HG02623 (cell line): ENCODE measurements around the gene KCNIP4.
"Not testable (repeated sequence)": the region's sequence is repeated elsewhere in the genome, so short reads cannot be mapped to it uniquely, and the experiment has no call there.

ENCODE experiments used
- ATAC-seq: cut with Tn5 transposase; IDR thresholded peaks from one replicate; pipeline ENCODE4 v1.9.1; 2021; ENCODE audit warnings: moderate library complexity; ENCODE audit not compliant: unreplicated experiment

Gene KCNIP4

GRCh38 chr4:21380861-21381260, 567.7 kb downstream of the KCNIP4 start:
- no peak for ATAC-seq

- no peak for ATAC-seq
Observed at GRCh38 chr4:21377046-21377445, 571.5 kb downstream of the KCNIP4 start.

- no peak for ATAC-seq
Observed at GRCh38 chr4:21376176-21376575, 572.4 kb downstream of the KCNIP4 start.

- no peak for ATAC-seq
Observed at GRCh38 chr4:21374641-21375368, 573.8 kb downstream of the KCNIP4 start.

GRCh38 chr4:21367567-21367966, 581.0 kb downstream of the KCNIP4 start:
- ATAC-seq = no peak

GRCh38 chr4:21366840-21367239, 581.7 kb downstream of the KCNIP4 start:
- ATAC-seq = no peak

GRCh38 chr4:21366312-21366711, 582.3 kb downstream of the KCNIP4 start:
- ATAC-seq = no peak

GRCh38 chr4:21363701-21364100, 584.9 kb downstream of the KCNIP4 start:
- no peak for ATAC-seq

- ATAC-seq = not testable (repeated sequence)
Observed at GRCh38 chr4:21352354-21352753, 596.2 kb downstream of the KCNIP4 start.

GRCh38 chr4:21347142-21347541, 601.4 kb downstream of the KCNIP4 start:
- ATAC-seq = no peak

GRCh38 chr4:21327976-21328700, 620.4 kb downstream of the KCNIP4 start:
- no peak for ATAC-seq

- ATAC-seq = no peak
Observed at GRCh38 chr4:21320034-21320433, 628.5 kb downstream of the KCNIP4 start.

GRCh38 chr4:21307709-21308108, 640.9 kb downstream of the KCNIP4 start:
- no peak for ATAC-seq

GRCh38 chr4:21304540-21304887, 644.1 kb downstream of the KCNIP4 start:
- ATAC-seq = no peak

GRCh38 chr4:21290562-21290961, 658.0 kb downstream of the KCNIP4 start:
- ATAC-seq = peak; percentile 81

GRCh38 chr4:21276046-21276445, 672.5 kb downstream of the KCNIP4 start:
- ATAC-seq = no peak

GRCh38 chr4:21271439-21272052, 677.0 kb downstream of the KCNIP4 start:
- ATAC-seq = no peak

GRCh38 chr4:21248331-21248730, 700.2 kb downstream of the KCNIP4 start:
- no peak for ATAC-seq

- ATAC-seq = no peak
Observed at GRCh38 chr4:21242163-21242562, 706.4 kb downstream of the KCNIP4 start.

- ATAC-seq = no peak
Observed at GRCh38 chr4:21226637-21227538, 721.7 kb downstream of the KCNIP4 start.

GRCh38 chr4:21211846-21212245, 736.7 kb downstream of the KCNIP4 start:
- no peak for ATAC-seq
